Fibroblast of the aortic adventitia (primary cell): ENCODE results near the gene ITGB7. TPM values are rescaled to one million over a fixed set of nuclear protein-coding genes. Genes with fewer than 3 reads are reported as not detected.

Experiments
- DNase-seq: peaks from one replicate; pipeline ENCODE4 v3.0.0-alpha.2; 2010; ENCODE audit warnings: low read depth
- H3K4me3 ChIP-seq: 2 replicates; pipeline ENCODE4 v1.5.1; 2011; ENCODE audit warnings: low read depth, mild to moderate bottlenecking, control low read depth, low read length, moderate library complexity
- CTCF ChIP-seq: IDR thresholded peaks from 2 replicates; pipeline ENCODE4 v1.5.1; 2011; ENCODE audit warnings: mild to moderate bottlenecking, low read length, control low read depth, inconsistent platforms; ENCODE audit not compliant: insufficient read depth
- total RNA-seq: library from RNA; depleted of rRNA; stranded (reverse); fragments of >200 nt; gene quantifications from 2 replicates; pipeline ENCODE4 v1.2.3, GENCODE V29; 2012; ENCODE audit warnings: low replicate concordance

ITGB7 gene
- total RNA-seq, 1 donor, result 0.54 TPM

- no peak overlapping the region for H3K4me3 ChIP-seq
- TF ChIP-seq CTCF, result no peak
- no peak for DNase-seq
These were observed 9.9 kb downstream of the ITGB7 start for GRCh38 chr12:53197011-53197640.

GRCh38 chr12:53196486-53196885, 10.6 kb downstream of the ITGB7 start:
- no peak for DNase-seq
- no peak for TF ChIP-seq CTCF
- no peak overlapping the region for H3K4me3 ChIP-seq

- DNase-seq, result no peak
These were observed 11.3 kb downstream of the ITGB7 start for GRCh38 chr12:53195516-53196420.

GRCh38 chr12:53194973-53195372, 12.1 kb downstream of the ITGB7 start:
- no peak overlapping the region for H3K4me3 ChIP-seq
- DNase-seq, result no peak
- TF ChIP-seq CTCF, result no peak

More at GRCh38 chr12:53195516-53196420, 11.3 kb downstream of the ITGB7 start:
- TF ChIP-seq CTCF, result no peak
- H3K4me3 ChIP-seq, result no peak overlapping the region

- DNase-seq, result no peak
- no peak overlapping the region for H3K4me3 ChIP-seq
- TF ChIP-seq CTCF, result no peak
These were observed 12.9 kb downstream of the ITGB7 start for GRCh38 chr12:53193985-53194716.

- no peak for TF ChIP-seq CTCF
- no peak overlapping the region for H3K4me3 ChIP-seq
- DNase-seq, result no peak
These were observed 14.0 kb downstream of the ITGB7 start for GRCh38 chr12:53193040-53193439.
